ENCODE data around the gene MLLT3.

DNA sequence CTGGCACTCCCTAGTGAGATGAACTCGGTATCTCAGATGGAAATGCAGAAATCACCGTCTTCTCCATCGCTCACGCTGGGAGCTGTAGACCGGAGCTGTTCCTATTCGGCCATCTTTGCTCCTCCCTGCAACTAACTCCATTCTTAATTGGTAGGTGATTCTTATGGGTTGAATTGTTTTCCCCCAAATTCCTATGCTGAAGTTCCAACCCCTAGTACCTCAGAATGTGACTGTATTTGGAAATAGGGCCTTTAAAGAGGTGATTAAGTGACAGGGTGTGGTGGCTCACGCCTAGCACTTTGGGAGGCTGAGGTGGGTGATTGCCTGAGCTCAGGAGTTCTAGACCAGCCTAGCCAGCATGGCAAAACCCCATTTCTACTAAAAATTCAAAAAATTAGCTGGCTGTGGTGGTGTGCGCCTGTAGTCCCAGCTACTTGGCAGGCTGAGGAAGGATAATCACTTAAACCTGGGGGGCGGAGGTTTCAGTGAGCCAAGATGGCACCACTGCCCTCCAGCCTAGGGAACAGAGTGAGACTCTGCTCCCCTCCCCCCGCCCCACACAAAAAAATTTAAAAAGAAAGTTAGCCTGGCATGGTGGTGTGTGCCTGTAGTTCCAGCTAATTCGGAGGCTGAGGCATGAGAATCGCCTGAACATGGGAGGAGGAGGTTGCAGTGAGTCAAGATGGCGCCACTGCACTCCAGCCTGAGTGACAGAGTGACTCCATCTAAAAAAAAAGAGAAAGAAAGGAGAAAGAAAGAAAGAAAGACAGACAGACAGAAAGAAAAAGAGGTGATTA lies 36.6 kb upstream of the MLLT3 start:
- no peak for TF ChIP-seq REST (IDR thresholded peaks at IDR 0.05; ENCODE audit: insufficient read depth in 1 of 2, low read depth in 2 of 2, low read length in 2 of 2)
- TF ChIP-seq TAF1 (IDR thresholded peaks at IDR 0.05; ENCODE audit: borderline replicate concordance, insufficient read depth, low read length): no peak
- TF ChIP-seq SIN3A (IDR thresholded peaks at IDR 0.05; ENCODE audit: borderline replicate concordance, insufficient read depth, low read length): no peak

All from PFSK-1 (cell line).